WERI-Rb-1 (cell line): ENCODE measurements around the gene PPP4C.
A peak's percentile ranks its signal among the peaks of the same experiment; 100 is the strongest.

Experiments used
- DNase-seq: peaks from one replicate; pipeline ENCODE4 v3.0.0-alpha.2; 2020
- H3K27ac ChIP-seq: fragments of 250-450 bp; sonication (Bioruptor Pico); 2 replicates; pipeline ENCODE4 v1.5.1; 2020; ENCODE audit warnings: mild to moderate bottlenecking, moderate library complexity
- H3K27me3 ChIP-seq: fragments of 250-450 bp; sonication (Bioruptor Pico); 2 replicates; pipeline ENCODE4 v1.5.1; 2021; ENCODE audit warnings: mild to moderate bottlenecking, low read depth, moderate library complexity; ENCODE audit not compliant: insufficient read depth, severe bottlenecking
- H3K36me3 ChIP-seq: fragments of 250-450 bp; sonication (Bioruptor Pico); 2 replicates; pipeline ENCODE4 v1.5.1; 2020; ENCODE audit warnings: mild to moderate bottlenecking, moderate library complexity
- H3K4me3 ChIP-seq: 2 replicates; pipeline ENCODE4 v1.5.1; 2011; ENCODE audit warnings: low read depth, mild to moderate bottlenecking, control low read depth, low read length
- H3K9me3 ChIP-seq: fragments of 250-450 bp; sonication (Bioruptor Pico); 2 replicates; pipeline ENCODE4 v1.5.1; 2021; ENCODE audit warnings: mild to moderate bottlenecking, moderate library complexity; ENCODE audit not compliant: severe bottlenecking
- TF ChIP-seq, protein P1 (sequence below): IDR thresholded peaks from 2 replicates; pipeline ENCODE4 v1.5.1; 2011; ENCODE audit warnings: low read depth, mild to moderate bottlenecking, control low read depth, inconsistent platforms, low read length

Gene PPP4C

DNA sequence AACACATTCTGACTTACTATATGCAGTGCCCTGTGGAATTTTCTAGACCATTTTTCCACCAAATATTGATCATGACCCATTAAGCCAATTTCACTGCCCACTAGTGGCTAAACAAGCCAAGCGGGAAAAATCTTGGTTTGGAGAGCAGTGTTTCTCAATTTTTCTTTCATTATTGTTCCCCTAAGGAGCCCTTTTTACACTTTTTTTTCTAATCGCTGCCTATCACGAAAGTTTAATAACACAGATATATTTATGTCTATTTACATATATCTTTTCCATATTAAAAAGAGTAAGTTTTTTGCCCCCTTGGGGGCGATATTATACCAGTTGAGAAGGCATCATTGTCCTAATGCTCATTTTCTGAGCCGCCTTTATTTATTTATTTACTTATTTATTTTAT is 34.0 kb upstream of the PPP4C start:
- TF ChIP-seq, protein P1, sequence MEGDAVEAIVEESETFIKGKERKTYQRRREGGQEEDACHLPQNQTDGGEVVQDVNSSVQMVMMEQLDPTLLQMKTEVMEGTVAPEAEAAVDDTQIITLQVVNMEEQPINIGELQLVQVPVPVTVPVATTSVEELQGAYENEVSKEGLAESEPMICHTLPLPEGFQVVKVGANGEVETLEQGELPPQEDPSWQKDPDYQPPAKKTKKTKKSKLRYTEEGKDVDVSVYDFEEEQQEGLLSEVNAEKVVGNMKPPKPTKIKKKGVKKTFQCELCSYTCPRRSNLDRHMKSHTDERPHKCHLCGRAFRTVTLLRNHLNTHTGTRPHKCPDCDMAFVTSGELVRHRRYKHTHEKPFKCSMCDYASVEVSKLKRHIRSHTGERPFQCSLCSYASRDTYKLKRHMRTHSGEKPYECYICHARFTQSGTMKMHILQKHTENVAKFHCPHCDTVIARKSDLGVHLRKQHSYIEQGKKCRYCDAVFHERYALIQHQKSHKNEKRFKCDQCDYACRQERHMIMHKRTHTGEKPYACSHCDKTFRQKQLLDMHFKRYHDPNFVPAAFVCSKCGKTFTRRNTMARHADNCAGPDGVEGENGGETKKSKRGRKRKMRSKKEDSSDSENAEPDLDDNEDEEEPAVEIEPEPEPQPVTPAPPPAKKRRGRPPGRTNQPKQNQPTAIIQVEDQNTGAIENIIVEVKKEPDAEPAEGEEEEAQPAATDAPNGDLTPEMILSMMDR, result 0 out of 2 replicates have a peak, but pooled peaks have one; percentile 28
- Histone ChIP-seq H3K4me3 (no peak overlapping the region), H3K9me3 (no peaks in the 10 kb centered on the region), H3K36me3 (no peaks in the 10 kb centered on the region), H3K27ac (no peak overlapping the region), H3K27me3 (no peaks in the 10 kb centered on the region)
- DNase-seq, result no peak

DNA sequence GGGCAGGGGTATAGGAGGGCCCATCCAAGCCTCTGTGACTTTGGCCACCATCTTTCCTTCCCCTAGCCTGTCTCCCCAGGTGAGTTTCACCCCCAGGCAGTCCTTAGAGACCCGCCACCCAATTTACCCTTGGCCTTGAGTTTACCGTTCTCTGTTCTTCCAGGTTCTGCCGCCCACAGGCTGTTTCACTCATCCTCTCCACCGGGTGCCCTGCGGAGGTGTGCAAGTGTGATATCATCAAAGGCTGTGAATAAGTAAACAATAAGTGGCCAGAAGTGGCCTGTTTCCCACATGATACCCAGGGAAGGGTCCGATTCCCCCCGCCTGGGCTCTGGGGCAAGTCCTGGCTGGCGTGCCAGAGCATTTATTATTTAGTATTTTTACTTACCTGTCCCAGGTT is 29.6 kb upstream of the PPP4C start:
- Histone ChIP-seq H3K9me3 (no peaks in the 10 kb centered on the region), H3K27ac (no peak overlapping the region), H3K36me3 (no peaks in the 10 kb centered on the region), H3K27me3 (no peaks in the 10 kb centered on the region), H3K4me3 (no peak overlapping the region)
- TF ChIP-seq, protein P1, result no peak
- DNase-seq, result no peak

DNA sequence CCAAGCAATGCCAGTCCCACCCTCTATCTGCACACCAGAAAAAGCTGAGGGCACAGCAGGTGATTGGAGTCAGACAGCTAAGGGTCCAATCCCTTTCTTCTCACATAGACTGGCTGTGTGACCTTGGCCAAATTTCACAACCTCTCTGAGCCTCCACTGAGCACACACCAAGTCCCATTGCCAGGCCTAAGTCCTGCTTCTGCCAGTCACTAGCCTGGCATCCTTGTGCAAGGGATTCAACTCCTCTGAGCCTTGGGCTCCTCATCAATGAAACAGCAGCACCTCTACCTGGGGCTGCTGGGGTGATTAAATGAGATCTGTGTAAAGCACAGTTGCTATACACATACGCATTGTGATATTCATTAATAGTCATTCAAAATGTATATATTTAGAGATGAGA is 29.2 kb upstream of the PPP4C start:
- no peak overlapping the region for H3K27ac ChIP-seq
- H3K36me3 ChIP-seq, result no peaks in the 10 kb centered on the region
- no peaks in the 10 kb centered on the region for H3K27me3 ChIP-seq
- no peak for DNase-seq
- TF ChIP-seq, protein P1, result no peak
- H3K4me3 ChIP-seq, result no peak overlapping the region
- H3K9me3 ChIP-seq, result no peaks in the 10 kb centered on the region

DNA sequence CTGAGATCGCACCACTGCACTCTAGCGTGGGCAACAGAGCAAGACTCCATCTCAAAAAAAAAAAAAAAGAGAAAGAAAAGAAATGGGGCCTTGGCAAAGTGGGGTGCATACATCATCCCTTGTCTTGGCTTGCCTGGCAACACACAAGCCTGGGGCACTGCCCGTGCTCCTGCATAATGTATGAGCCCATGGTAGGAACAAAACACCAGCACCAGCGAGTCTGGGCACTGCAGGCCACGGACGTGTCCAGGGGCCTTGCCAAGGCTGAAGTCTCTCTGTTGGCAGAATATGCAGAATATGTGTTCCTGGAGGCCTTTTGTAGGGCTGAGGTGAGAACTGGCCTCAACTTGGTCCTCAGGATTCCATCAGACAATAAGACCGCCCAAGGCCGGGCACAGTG is 25.9 kb upstream of the PPP4C start:
- no peak for DNase-seq
- Histone ChIP-seq H3K27me3 (no peaks in the 10 kb centered on the region), H3K4me3 (no peak overlapping the region), H3K27ac (peak overlapping the region; percentile 8; the same call in 1 of the 2 replicates), H3K9me3 (no peaks in the 10 kb centered on the region), H3K36me3 (no peaks in the 10 kb centered on the region)
- TF ChIP-seq, protein P1, result no peak

DNA sequence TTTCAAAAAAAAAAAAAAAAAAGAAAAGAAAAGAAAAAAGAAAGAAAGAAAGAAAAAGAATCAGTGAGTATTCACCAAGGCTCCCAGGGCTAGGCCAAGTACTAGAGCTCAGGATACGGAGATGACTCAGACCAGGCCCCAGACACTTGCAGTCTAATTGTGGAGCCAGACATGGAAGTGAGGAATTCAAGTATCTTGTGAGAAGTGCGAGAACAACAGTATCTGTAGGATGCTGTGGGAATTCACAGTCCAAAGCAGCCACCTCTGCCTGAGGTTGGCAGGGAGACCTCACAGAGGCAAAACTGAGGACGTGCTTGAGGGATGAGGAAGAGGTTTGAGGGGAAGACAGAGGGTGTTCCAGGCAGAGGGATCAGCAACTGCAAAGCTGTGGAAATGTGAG is 24.3 kb upstream of the PPP4C start:
- no peak for DNase-seq
- TF ChIP-seq, protein P1, result no peak
- no peaks in the 10 kb centered on the region for H3K27me3 ChIP-seq
- no peak overlapping the region for H3K4me3 ChIP-seq
- H3K36me3 ChIP-seq, result peaks cover 12% of the 10 kb centered on the region
- H3K27ac ChIP-seq, result no peak overlapping the region
- no peaks in the 10 kb centered on the region for H3K9me3 ChIP-seq

DNA sequence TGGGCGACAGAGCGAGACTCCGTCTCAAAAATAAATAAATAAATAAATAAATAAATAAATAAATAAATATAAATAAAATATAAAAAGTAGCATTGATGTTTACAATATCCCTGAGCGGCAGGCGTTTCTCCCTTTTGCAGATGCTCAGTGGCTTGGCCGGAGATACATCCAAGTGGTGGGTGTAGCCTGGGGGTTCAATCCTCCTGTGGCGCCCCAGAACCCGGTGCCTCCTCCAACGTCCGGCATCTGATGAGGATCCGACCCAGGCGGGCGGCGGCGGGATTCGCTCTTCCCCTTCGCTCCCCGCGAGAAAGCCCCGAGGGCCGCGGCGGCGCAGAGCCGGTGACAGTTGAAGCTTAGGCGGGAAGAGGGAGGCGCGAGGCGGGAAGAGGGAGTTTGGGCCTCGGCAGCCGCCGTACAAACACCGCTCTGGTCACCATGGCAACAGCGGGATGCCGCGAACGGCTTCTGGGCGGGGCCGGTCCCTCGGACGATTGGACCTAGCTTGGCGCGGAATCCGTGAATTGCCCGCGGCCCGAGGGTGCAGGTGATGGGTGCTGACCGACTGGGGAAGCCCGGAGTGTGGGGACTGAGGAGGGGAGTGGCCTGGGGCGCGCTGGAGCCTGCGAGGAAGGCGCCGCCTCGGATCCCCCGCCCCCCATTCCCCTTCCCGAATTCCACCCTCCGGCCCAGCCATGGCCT is 23.0 kb upstream of the PPP4C start:
- Histone ChIP-seq H3K9me3 (no peaks in the 10 kb centered on the region), H3K27ac (peak overlapping the region; percentile 87), H3K36me3 (peaks cover 20% of the 10 kb centered on the region), H3K4me3 (peak overlapping the region; percentile 87), H3K27me3 (no peaks in the 10 kb centered on the region)
- TF ChIP-seq, protein P1, result no peak
- DNase-seq, result peak; percentile 96
